ENCODE results near the gene PRSS57.

Gene PRSS57

DNA sequence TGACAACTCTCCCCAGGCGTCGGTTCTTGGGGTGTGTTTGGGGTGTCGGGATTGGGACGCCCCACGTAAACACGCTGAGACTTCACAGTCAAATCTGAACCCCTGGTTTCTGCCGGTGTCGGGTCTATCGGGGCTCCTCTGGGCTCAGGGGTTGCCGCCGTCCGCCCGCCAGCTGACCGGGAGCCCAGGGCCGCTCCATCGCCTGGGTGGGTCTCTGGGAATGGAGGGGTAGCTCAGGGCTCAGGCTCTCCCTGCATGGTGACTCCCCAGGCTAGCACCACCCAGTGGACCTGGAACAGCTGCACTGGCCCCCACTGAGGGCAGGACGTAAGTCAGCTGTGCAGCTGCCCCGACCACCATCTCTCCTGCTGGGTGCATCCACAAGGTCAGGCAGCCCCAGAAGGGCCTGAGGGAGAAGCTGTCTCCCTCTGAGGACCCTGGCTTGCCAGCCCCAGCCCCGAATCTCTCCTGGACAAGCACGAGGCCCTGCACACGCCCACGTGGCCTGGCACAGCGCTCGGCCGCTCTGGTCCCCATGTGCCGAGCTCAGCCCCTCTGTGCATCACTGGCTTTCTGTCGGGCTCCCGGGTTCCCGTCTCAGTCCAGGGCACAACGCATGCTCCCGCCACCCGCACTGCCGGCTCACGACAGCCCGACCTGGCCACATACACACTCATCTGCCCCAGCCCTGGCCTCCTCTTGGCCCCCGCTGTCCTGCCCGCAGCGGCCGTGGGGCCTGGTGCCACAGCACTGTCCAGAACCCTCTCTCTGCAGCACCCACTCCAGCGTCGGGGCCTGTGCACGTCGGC, 38.3 kb downstream of the PRSS57 start:
- Histone ChIP-seq H3K9ac (ENCODE audit: low read depth, low read length) (no peak overlapping the region), H3K9me3 (ENCODE audit: control insufficient read depth, insufficient read depth, low read length) (no peaks in the 10 kb centered on the region), H3K4me1 (ENCODE audit: control insufficient read depth, insufficient read depth, low read length) (peaks cover 4% of the 10 kb centered on the region), H3K4me3 (ENCODE audit: low read depth, low read length) (no peak overlapping the region), H3K27ac (ENCODE audit: low read depth, low read length) (no peak overlapping the region), H3K36me3 (ENCODE audit: control insufficient read depth, insufficient read depth, low read length) (peaks cover 21% of the 10 kb centered on the region), H3K27me3 (ENCODE audit: control insufficient read depth, insufficient read depth, low read length) (no peaks in the 10 kb centered on the region)

- Histone ChIP-seq H3K36me3 (ENCODE audit: control insufficient read depth, insufficient read depth, low read length) (peaks cover 33% of the 10 kb centered on the region), H3K4me3 (ENCODE audit: low read depth, low read length) (no peak overlapping the region), H3K27ac (ENCODE audit: low read depth, low read length) (no peak overlapping the region), H3K4me1 (ENCODE audit: control insufficient read depth, insufficient read depth, low read length) (no peaks in the 10 kb centered on the region), H3K9ac (ENCODE audit: low read depth, low read length) (no peak overlapping the region), H3K27me3 (ENCODE audit: control insufficient read depth, insufficient read depth, low read length) (no peaks in the 10 kb centered on the region), H3K9me3 (ENCODE audit: control insufficient read depth, insufficient read depth, low read length) (no peaks in the 10 kb centered on the region)
Measured at GRCh38 chr19:655691-656090, 39.6 kb downstream of the PRSS57 start.

DNA sequence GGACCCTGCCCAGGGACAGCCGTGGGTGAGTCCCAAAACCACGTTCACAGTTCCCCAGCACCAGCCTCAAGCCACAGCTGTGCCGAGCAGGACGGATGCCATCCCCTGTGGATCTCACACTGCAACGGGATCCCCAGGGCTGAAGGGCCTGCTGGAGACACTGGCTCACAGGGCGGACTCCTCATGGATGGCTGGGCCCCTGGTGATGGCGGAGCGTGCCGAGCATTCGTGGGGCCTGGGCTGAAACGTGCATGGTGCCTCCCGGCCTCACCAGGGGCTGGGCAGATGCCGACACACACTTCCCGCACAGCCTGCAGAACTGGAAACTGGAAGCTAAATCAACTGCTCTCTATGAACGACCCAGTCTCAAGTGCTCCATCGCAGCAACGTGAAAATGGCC, 41.8 kb downstream of the PRSS57 start:
- no peaks in the 10 kb centered on the region for H3K9me3 ChIP-seq (ENCODE audit: control insufficient read depth, insufficient read depth, low read length)
- H3K9ac ChIP-seq (ENCODE audit: low read depth, low read length), result no peak overlapping the region
- no peaks in the 10 kb centered on the region for H3K27me3 ChIP-seq (ENCODE audit: control insufficient read depth, insufficient read depth, low read length)
- no peak overlapping the region for H3K27ac ChIP-seq (ENCODE audit: low read depth, low read length)
- peaks cover 50% of the 10 kb centered on the region for H3K36me3 ChIP-seq (ENCODE audit: control insufficient read depth, insufficient read depth, low read length)
- no peaks in the 10 kb centered on the region for H3K4me1 ChIP-seq (ENCODE audit: control insufficient read depth, insufficient read depth, low read length)
- no peak overlapping the region for H3K4me3 ChIP-seq (ENCODE audit: low read depth, low read length)

- peaks cover 56% of the 10 kb centered on the region for H3K36me3 ChIP-seq (ENCODE audit: control insufficient read depth, insufficient read depth, low read length)
Measured at GRCh38 chr19:652467-653389, 42.5 kb downstream of the PRSS57 start.

GRCh38 chr19:651991-652390, 43.3 kb downstream of the PRSS57 start:
- Histone ChIP-seq H3K4me1 (ENCODE audit: control insufficient read depth, insufficient read depth, low read length) (no peaks in the 10 kb centered on the region), H3K9ac (ENCODE audit: low read depth, low read length) (no peak overlapping the region), H3K27me3 (ENCODE audit: control insufficient read depth, insufficient read depth, low read length) (no peaks in the 10 kb centered on the region), H3K4me3 (ENCODE audit: low read depth, low read length) (no peak overlapping the region), H3K9me3 (ENCODE audit: control insufficient read depth, insufficient read depth, low read length) (no peaks in the 10 kb centered on the region), H3K27ac (ENCODE audit: low read depth, low read length) (no peak overlapping the region), H3K36me3 (ENCODE audit: control insufficient read depth, insufficient read depth, low read length) (peaks cover 60% of the 10 kb centered on the region)

More at GRCh38 chr19:652467-653389, 42.5 kb downstream of the PRSS57 start:
- Histone ChIP-seq H3K9ac (ENCODE audit: low read depth, low read length) (no peak overlapping the region), H3K27me3 (ENCODE audit: control insufficient read depth, insufficient read depth, low read length) (no peaks in the 10 kb centered on the region), H3K27ac (ENCODE audit: low read depth, low read length) (no peak overlapping the region), H3K9me3 (ENCODE audit: control insufficient read depth, insufficient read depth, low read length) (no peaks in the 10 kb centered on the region), H3K4me3 (ENCODE audit: low read depth, low read length) (no peak overlapping the region), H3K4me1 (ENCODE audit: control insufficient read depth, insufficient read depth, low read length) (no peaks in the 10 kb centered on the region)

DNA sequence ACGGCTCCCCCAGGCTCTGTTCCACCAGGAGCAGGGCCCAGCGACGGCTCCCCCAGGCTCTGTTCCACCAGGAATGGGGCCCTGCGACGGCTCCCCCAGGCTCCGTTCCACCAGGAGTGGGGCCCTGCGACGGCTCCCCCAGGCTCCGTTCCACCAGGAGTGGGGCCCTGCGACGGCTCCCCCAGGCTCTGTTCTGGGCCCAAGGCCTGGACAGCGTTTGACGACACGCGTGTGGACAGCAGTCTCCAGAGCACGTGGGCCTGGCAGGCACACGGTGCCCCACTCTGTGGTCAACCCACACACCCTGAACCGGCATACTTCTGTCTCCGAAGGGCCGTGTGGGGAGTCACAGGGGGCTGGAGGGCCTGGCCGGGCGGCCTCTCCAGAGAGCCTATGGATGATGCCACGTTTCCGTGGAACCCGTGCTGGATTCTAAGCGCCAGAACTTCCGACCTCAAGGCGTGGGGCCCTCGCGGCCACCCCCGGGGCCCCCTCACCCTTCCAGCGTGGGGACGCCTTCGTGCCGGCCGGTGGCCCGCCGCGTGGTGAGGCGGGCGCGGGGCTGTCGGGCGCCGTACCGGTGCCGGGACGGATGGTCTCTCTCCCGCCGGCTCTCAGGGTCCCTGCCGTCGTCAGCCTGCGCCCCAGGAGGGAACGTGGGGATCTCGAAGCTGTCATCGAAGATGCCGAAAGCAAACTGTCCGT, 44.0 kb downstream of the PRSS57 start:
- no peaks in the 10 kb centered on the region for H3K4me1 ChIP-seq (ENCODE audit: control insufficient read depth, insufficient read depth, low read length)

DNA sequence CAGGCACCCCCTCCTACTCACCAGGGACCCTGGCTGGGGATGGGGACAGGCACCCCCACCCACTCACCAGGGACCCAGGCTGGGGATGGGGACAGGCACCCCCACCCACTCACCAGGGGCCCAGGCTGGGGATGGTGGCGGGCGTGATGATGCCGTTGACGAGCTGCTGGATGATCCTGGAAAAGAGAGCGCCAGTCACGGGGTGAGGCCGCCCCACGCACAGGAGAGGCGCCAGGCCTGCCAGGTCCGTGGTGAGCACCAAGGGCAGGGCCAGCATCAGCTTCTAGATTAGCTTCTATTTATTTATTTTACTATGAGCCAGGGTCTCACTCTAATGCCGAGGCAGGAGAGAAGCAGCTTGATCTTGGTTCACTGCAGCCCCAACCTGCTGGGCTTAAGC, 45.1 kb downstream of the PRSS57 start:
- Histone ChIP-seq H3K9me3 (ENCODE audit: control insufficient read depth, insufficient read depth, low read length) (no peaks in the 10 kb centered on the region), H3K27ac (ENCODE audit: low read depth, low read length) (no peak overlapping the region), H3K9ac (ENCODE audit: low read depth, low read length) (no peak overlapping the region), H3K4me3 (ENCODE audit: low read depth, low read length) (no peak overlapping the region), H3K27me3 (ENCODE audit: control insufficient read depth, insufficient read depth, low read length) (no peaks in the 10 kb centered on the region), H3K4me1 (ENCODE audit: control insufficient read depth, insufficient read depth, low read length) (no peaks in the 10 kb centered on the region), H3K36me3 (ENCODE audit: control insufficient read depth, insufficient read depth, low read length) (peaks cover 73% of the 10 kb centered on the region)

More for the DNA sequence above, 44.0 kb downstream of the PRSS57 start:
- no peak overlapping the region for H3K27ac ChIP-seq (ENCODE audit: low read depth, low read length)
- H3K36me3 ChIP-seq (ENCODE audit: control insufficient read depth, insufficient read depth, low read length), result peaks cover 67% of the 10 kb centered on the region
- no peaks in the 10 kb centered on the region for H3K27me3 ChIP-seq (ENCODE audit: control insufficient read depth, insufficient read depth, low read length)
- H3K9me3 ChIP-seq (ENCODE audit: control insufficient read depth, insufficient read depth, low read length), result no peaks in the 10 kb centered on the region
- no peak overlapping the region for H3K4me3 ChIP-seq (ENCODE audit: low read depth, low read length)
- H3K9ac ChIP-seq (ENCODE audit: low read depth, low read length), result no peak overlapping the region

DNA sequence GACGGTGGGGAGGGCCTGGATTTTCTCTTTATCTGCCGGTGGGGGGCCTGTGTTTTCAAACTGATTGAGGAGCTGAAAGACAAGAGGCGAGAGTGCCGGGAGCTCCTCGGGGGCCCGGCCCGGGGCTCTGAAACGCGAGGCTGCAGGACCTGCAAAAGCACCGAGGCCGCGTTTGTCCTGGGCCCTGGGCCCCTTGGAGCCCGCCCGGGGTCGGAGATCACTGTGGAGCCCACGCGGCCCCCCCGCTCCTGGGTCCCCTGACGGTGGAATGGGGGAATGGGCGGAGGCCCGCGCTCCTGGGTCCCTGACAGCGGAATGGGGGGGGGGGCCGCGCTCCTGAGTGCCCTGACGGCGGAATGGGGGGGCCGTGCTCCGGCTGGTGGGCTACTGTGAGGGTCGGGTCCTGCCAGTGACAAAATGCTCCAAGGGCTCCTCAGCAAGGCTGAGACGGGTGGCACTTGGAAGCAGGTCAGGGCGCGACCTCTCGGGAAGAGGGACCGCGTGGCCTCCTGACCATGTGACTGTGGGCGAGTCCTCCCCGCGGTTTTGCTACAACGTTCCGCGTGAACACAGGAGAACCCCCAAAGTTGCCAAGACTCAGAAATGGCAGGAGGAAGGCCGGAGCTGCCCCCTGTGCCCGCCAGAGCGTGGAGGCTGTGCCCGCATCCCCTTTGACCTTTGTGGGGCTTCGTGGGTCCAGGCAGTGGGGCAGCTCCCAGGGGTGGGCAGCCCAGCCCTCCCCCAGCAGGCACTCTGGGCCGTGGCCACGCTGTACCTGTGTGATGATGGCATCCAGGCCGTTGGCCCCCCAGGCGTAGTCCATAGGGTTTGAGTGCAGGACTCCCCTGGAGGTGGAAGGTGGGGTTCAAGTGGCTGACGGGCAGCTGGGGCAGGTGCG, 46.1 kb downstream of the PRSS57 start:
- no peaks in the 10 kb centered on the region for H3K27me3 ChIP-seq (ENCODE audit: control insufficient read depth, insufficient read depth, low read length)
- no peak overlapping the region for H3K9ac ChIP-seq (ENCODE audit: low read depth, low read length)
- H3K4me1 ChIP-seq (ENCODE audit: control insufficient read depth, insufficient read depth, low read length), result no peaks in the 10 kb centered on the region
- no peak overlapping the region for H3K27ac ChIP-seq (ENCODE audit: low read depth, low read length)
- H3K36me3 ChIP-seq (ENCODE audit: control insufficient read depth, insufficient read depth, low read length), result peaks cover 78% of the 10 kb centered on the region
- no peaks in the 10 kb centered on the region for H3K9me3 ChIP-seq (ENCODE audit: control insufficient read depth, insufficient read depth, low read length)
- no peak overlapping the region for H3K4me3 ChIP-seq (ENCODE audit: low read depth, low read length)

DNA sequence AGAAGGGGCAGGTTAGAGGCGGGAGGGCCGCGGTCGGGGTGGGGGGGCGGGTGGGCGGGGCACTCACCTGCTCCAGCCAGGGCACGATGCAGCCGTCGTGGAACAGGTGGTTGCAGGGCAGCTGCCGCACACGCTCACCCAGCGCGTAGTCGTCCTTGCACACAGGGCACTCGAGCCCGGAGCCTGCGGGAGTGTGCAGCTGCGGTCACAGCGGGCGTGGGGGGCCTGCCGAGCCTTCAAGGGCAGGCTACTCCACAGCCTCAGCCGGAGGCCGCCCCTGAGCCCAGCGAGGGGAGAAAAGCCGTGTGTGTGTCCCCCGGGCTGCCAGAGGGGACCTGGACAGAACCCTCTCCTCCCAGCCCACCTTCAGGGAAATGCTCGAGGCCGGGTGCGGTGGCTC, 46.9 kb downstream of the PRSS57 start:
- Histone ChIP-seq H3K4me3 (ENCODE audit: low read depth, low read length) (no peak overlapping the region), H3K9ac (ENCODE audit: low read depth, low read length) (no peak overlapping the region), H3K27me3 (ENCODE audit: control insufficient read depth, insufficient read depth, low read length) (no peaks in the 10 kb centered on the region), H3K36me3 (ENCODE audit: control insufficient read depth, insufficient read depth, low read length) (peaks cover 69% of the 10 kb centered on the region), H3K27ac (ENCODE audit: low read depth, low read length) (no peak overlapping the region), H3K4me1 (ENCODE audit: control insufficient read depth, insufficient read depth, low read length) (no peaks in the 10 kb centered on the region), H3K9me3 (ENCODE audit: control insufficient read depth, insufficient read depth, low read length) (no peaks in the 10 kb centered on the region)

All from HUES48 (cell line).